GM21619 (cell line): ENCODE results near the gene SELENOO.

Experiments
- ATAC-seq: cut with Tn5 transposase; IDR thresholded peaks from one replicate; pipeline ENCODE4 v1.9.1; 2021; ENCODE audit not compliant: unreplicated experiment

The SELENOO gene

GRCh38 chr22:50171319-50171964, 29.4 kb upstream of the SELENOO start:
- ATAC-seq = no peak

GRCh38 chr22:50171965-50172421, 28.8 kb upstream of the SELENOO start:
- ATAC-seq = no peak

- ATAC-seq = no peak
Observed at GRCh38 chr22:50173311-50173982, 27.4 kb upstream of the SELENOO start.

- ATAC-seq = no peak
Observed at GRCh38 chr22:50173983-50174355, 26.8 kb upstream of the SELENOO start.

DNA sequence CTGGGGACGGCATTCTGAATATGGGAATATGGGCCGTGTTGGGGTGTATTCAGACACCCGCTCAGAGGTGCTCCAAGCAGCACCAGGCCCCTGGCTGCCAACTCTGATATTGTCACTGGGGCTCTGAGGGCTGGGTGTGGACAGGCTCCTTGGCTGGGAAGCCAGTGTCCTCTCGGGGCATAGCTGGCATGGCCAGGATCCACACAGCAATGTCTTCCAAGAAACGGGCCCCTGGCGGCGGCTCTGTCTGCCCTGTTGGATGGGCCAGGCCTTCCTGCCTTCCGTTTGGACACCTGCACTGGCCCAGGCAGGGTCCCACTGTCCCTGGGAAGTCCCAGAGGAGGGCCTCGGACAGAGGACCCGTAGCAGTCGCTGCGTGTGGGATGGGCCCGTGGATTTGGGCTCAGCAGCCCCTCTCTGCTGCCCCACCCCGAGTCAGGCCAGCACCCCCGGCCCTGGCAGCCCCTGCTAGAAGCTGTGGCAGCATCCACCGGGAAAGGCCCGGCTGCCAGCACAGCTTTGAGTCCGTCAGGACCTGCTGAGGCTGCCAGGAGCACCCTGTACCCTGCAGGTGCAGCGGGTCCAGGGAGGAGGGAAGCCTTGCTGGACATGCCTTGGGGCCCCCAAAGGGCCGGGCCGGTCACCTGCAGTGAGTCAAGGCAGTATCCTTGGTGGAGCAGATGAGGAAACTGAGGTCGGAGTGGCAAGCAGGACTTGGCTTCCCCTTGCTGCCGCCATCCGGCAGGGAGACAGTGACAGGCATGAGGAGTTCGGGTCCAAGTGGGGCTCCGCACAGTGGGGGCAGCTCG, 26.2 kb upstream of the SELENOO start:
- ATAC-seq = no peak

DNA sequence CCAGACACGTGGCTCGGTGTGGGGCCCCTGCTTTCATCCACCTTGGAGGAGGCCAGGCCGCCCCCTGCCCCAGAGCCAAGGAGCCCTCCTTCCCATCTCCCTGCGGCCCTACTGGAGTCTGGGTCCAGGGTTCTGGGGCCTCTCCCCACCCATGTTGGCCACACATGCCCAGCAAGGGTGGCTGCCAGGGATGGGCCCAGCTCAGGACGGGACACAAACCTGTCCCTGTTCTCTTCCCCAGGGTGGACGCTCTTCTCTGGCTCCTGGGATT, 25.7 kb upstream of the SELENOO start:
- ATAC-seq = no peak

DNA sequence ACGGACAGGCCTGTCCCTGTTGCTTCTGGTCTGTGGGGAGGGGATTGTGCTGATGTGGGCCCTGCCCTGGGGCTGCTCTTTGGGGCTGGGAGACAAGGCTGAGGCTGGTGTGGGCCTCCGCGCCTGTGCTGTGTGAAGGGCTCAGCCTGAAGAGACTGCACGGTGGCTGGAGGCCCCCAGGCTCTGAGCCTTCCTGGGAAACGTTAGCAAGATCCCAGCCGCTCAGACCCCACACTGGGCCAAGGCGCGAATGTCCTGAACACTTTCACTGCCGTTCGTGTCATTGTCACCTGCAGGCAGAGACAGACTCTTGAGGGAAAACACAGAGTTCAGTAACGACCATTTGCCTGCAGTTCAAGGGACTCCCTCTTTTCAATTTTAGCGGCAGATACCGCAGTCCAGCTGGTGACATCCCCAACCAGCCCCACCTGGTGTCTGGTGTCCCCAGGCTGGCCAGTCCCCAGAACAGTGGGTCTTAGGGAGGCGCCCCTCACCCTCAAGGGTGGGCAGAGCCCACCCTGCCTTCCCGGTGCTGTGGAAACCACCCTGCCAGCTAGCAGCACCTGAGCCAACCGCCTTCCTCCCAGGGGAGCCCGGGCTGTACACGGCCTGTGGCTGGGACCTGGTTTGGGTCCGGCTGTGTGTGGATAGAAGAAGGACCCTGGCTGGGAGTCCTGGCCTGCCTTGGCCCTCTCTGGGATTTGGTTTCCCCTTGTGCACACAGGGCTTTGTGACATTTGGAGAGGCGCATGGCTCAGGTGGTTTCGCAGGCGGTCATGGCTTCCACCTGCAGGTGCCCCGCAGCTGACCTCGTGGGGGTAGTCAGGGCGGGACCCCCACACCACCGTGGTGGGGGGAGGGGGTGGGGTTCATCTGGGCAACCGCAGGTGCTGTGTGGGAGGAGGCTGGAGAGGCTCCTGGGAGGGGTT, 24.6 kb upstream of the SELENOO start:
- no peak for ATAC-seq

DNA sequence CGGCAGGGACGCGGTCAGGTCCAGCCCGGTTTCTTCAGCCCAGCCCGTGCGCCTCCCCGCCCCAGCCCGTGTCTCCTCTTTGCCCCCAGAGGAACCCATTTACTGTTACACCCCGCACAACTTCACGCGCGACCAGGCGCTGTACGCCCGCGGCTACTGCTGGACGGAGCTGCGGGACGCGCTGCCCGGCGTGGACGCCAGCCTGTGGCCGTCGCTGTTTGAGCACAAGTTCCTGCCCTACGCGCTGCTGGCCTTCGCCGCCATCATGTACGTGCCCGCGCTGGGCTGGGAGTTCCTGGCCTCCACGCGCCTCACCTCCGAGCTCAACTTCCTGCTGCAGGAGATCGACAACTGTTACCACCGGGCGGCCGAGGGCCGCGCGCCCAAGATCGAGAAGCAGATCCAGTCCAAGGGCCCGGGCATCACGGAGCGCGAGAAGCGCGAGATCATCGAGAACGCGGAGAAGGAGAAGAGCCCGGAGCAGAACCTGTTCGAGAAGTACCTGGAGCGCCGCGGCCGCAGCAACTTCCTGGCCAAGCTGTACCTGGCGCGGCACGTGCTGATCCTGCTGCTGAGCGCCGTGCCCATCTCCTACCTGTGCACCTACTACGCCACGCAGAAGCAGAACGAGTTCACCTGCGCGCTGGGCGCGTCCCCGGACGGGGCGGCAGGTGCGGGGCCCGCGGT, 23.8 kb upstream of the SELENOO start:
- ATAC-seq = no peak

DNA sequence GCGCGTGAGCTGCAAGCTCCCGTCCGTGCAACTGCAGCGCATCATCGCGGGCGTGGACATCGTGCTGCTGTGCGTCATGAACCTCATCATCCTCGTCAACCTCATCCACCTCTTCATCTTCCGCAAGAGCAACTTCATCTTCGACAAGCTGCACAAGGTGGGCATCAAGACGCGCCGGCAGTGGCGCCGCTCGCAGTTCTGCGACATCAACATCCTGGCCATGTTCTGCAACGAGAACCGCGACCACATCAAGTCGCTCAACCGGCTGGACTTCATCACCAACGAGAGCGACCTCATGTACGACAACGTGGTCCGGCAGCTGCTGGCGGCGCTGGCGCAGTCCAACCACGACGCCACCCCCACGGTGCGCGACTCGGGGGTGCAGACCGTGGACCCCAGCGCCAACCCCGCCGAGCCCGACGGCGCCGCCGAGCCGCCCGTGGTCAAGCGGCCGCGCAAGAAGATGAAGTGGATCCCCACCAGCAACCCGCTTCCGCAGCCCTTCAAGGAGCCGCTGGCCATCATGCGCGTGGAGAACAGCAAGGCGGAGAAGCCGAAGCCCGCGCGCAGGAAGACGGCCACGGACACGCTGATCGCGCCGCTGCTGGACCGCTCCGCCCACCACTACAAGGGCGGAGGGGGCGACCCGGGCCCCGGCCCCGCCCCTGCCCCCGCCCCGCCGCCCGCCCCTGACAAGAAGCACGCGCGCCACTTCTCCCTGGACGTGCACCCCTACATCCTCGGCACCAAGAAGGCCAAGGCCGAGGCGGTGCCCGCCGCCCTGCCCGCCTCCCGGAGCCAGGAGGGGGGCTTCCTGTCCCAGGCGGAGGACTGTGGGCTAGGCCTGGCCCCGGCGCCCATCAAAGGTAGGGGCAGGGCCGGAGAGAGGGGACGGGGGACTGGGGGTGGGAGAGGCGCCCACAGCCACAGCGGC, 23.0 kb upstream of the SELENOO start:
- no peak for ATAC-seq

- ATAC-seq = no peak
Observed at GRCh38 chr22:50178471-50178864, 22.3 kb upstream of the SELENOO start.

DNA sequence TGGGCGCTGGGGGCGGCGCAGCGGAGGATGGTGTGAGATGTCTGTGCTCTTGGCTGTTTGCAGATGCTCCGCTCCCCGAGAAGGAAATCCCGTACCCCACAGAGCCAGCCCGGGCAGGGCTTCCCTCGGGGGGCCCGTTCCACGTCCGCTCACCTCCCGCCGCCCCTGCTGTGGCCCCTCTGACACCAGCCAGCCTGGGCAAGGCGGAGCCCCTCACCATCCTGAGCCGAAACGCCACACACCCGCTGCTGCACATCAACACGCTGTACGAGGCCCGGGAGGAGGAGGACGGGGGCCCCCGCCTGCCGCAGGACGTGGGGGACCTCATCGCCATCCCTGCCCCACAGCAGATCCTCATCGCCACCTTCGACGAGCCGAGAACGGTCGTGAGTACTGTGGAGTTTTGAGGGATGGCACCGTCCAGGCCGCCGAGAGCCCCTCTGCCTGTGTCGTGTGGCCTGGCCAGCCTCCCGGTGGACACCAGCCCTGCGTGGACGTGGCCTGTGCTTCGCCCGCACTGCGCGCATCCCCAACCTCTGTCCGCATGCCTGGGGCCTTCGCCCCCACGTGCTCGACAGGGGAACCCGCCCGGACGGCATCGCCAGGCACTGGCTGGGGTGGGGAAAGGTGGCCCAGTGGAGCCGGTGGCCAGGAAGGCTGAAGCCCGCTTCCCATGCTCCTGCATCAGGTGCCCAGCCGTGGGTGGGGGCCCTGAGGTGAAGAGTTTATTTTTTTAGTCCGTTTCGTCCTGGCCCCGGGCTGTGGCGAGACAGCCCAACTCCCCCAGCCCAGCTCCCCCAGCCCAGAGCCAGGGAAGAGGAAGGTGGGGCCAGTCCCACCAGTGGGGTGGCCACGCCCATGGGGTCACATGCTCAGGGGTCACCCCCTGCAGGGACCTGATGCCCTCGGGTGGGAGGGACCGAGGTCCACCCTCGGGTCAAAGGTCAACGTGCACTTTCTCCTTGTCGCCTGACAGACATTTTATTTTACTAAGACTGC, 21.6 kb upstream of the SELENOO start:
- ATAC-seq = no peak

- no peak for ATAC-seq
Observed at GRCh38 chr22:50179937-50180726, 20.7 kb upstream of the SELENOO start.

- no peak for ATAC-seq
Observed at GRCh38 chr22:50180727-50181521, 19.9 kb upstream of the SELENOO start.

- no peak for ATAC-seq
Observed at GRCh38 chr22:50182176-50183081, 18.4 kb upstream of the SELENOO start.

DNA sequence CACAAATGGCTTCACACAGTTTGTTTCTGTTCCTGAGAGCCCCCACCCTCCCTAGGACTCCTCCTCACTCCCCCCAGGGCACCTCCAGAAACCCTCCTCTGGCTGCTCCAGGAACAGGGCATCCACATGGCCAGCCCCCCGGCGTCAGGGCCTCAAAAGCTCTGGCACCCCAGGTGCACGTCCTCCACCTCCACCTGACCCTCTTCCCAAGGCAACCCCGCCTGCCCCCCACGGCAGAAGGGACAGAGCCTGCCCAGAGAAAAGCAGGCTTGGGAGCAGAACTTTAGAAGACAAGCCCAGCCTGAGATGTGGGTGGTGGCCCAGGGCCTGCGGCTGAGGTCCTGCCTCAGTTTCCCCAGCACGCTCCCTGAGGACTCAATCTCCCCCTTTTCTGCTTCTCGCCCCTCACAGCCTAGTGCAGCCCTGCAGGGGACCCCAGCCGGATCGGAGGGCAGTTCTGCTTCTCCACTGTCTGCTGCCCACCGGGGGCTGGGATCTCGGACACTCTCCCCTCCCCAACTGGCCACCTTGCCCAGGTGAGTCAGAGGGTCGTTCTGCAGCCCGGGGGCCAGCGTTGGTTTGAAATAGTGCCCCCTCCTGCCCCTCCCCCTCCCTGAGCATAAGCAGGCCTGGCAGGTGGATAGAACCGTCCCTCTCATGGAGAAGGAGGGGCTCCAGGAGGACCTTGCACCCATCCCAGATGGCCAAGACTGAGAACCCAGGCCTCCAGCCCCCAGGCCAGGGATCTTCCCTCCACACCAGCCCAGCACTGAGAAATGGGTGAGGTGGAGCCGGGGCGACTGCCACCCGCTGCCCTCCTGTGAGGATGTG, 17.5 kb upstream of the SELENOO start:
- no peak for ATAC-seq
